Sigmoid colon (tissue), 7 donors: ENCODE results near the gene DIRAS3. TPM values are rescaled to one million over a fixed set of nuclear protein-coding genes. Genes with fewer than 3 reads are reported as not detected.
A peak's percentile ranks its signal among the peaks of the same experiment; 100 is the strongest.

ENCODE experiments used
- DNase-seq: peaks from one replicate; pipeline ENCODE4 v3.0.0-alpha.2; 2019
- H3K27ac ChIP-seq, 4 donors: fragments of 200-600 bp; sonication (generic); one replicate each; pipeline ENCODE4 v1.5.1; 2016 to 2019; ENCODE audit warnings: mild to moderate bottlenecking in 1 of 4
- H3K27me3 ChIP-seq, 3 donors: fragments of 200-600 bp; sonication (generic); one replicate each; pipeline ENCODE4 v1.5.1; 2019; ENCODE audit warnings: mild to moderate bottlenecking in 1 of 3
- H3K36me3 ChIP-seq, 4 donors: fragments of 200-600 bp; sonication (generic); one replicate each; pipeline ENCODE4 v1.5.1; 2016 to 2019
- H3K4me1 ChIP-seq, 4 donors: fragments of 200-600 bp; sonication (generic); one replicate each; pipeline ENCODE4 v1.5.1; 2017 to 2019
- H3K4me3 ChIP-seq, 4 donors: fragments of 200-600 bp; sonication (generic); one replicate each; pipeline ENCODE4 v1.5.1; 2017 to 2019; ENCODE audit warnings: mild to moderate bottlenecking in 2 of 4, moderate library complexity in 1 of 4
- H3K9me3 ChIP-seq, 4 donors: fragments of 200-600 bp in 3 of 4; sonication (generic) in 3 of 4; one replicate each; pipeline versions ENCODE4 v1.5.1 to v1.6.1; 2013 to 2019
- EP300 ChIP-seq, 4 donors: sonication (generic); formaldehyde crosslinking; IDR thresholded peaks; one replicate each; pipeline ENCODE4 v1.6.1; 2017; ENCODE audit warnings: antibody characterized with exemption in 4 of 4
- POLR2A ChIP-seq, 2 donors: fragments of 450-650 bp; IDR thresholded peaks; one replicate each; pipeline ENCODE4 v1.6.1; 2016; ENCODE audit warnings: antibody characterized with exemption in 2 of 2, mild to moderate bottlenecking in 2 of 2, moderate library complexity in 2 of 2
- POLR2AphosphoS5 ChIP-seq, 4 donors: sonication (generic); formaldehyde crosslinking; IDR thresholded peaks; one replicate each; pipeline ENCODE4 v1.6.1; 2017; ENCODE audit warnings: antibody characterized with exemption in 4 of 4
- WGBS, 2 donors: extraction: QIAGEN DNeasy Blood & Tissue Kit; methylation state at CpG; one replicate each; pipeline ENCODE4 v1.1.7; 2013; 5-methylcytosine and 5-hydroxymethylcytosine counted together
- intact Hi-C: fragments of 100-400 bp; cut with DNase I; formaldehyde crosslinking; loops from one replicate; pipeline ENCODE4 v1.15.1; 2023
- polyA plus RNA-seq, 3 donors: library from polyadenylated mRNA; stranded (reverse); fragments of 200-250 nt; gene quantifications; one replicate each; pipeline ENCODE4 v1.2.3, GENCODE V29; 2013
- total RNA-seq, 4 donors: library from RNA; depleted of rRNA; stranded (reverse); fragments of >200 nt; gene quantifications; one replicate each; pipeline ENCODE4 v1.1.0, GENCODE V29; 2016
- TF ChIP-seq, protein P1 (sequence below), 4 experiments: fragments of 450-650 bp in 3 of 4; fragments of 200-600 bp in 1 of 4; IDR thresholded peaks; one replicate each; pipeline ENCODE4 v1.5.1; 2016 to 2019; ENCODE audit warnings: antibody characterized with exemption in 4 of 4, mild to moderate bottlenecking in 3 of 4, moderate library complexity in 2 of 4
- donor health status: healthy with polysubstance abuse.
- donor health status: Bipolar disorder and iron deficiency.
- donor health status: healthy.

The DIRAS3 gene, protein sequence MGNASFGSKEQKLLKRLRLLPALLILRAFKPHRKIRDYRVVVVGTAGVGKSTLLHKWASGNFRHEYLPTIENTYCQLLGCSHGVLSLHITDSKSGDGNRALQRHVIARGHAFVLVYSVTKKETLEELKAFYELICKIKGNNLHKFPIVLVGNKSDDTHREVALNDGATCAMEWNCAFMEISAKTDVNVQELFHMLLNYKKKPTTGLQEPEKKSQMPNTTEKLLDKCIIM
- total RNA-seq (1 to 10 TPM; 1.4 to 4.6 (median 2.0) TPM), polyA plus RNA-seq (under 1 TPM in 2 of 3 donors, not detected in 1; 0.46 to 0.66 TPM)

- intact Hi-C loops, result no loop called here
- H3K27me3 ChIP-seq, result peaks cover 0 to 8% (median 0%) of the 10 kb centered on the region in 3 donors
- 50 to 56% methylated on average over 45 of the region's 45 CpGs for WGBS, 2 donors
- no peaks in the 10 kb centered on the region for H3K36me3 ChIP-seq
- H3K9me3 ChIP-seq, result no peaks in the 10 kb centered on the region
- H3K4me3 ChIP-seq, result peak within 1 kb of the TSS; percentile 10 to 44 (median 32)
- no peak for TF ChIP-seq EP300 (IDR thresholded peaks at IDR 0.05)
- TF ChIP-seq, protein P1, sequence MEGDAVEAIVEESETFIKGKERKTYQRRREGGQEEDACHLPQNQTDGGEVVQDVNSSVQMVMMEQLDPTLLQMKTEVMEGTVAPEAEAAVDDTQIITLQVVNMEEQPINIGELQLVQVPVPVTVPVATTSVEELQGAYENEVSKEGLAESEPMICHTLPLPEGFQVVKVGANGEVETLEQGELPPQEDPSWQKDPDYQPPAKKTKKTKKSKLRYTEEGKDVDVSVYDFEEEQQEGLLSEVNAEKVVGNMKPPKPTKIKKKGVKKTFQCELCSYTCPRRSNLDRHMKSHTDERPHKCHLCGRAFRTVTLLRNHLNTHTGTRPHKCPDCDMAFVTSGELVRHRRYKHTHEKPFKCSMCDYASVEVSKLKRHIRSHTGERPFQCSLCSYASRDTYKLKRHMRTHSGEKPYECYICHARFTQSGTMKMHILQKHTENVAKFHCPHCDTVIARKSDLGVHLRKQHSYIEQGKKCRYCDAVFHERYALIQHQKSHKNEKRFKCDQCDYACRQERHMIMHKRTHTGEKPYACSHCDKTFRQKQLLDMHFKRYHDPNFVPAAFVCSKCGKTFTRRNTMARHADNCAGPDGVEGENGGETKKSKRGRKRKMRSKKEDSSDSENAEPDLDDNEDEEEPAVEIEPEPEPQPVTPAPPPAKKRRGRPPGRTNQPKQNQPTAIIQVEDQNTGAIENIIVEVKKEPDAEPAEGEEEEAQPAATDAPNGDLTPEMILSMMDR (IDR thresholded peaks at IDR 0.05), result no peak
- no peak for TF ChIP-seq POLR2AphosphoS5 (IDR thresholded peaks at IDR 0.05)
- TF ChIP-seq POLR2A (IDR thresholded peaks at IDR 0.05), result no peak
- no peaks in the 10 kb centered on the region for H3K4me1 ChIP-seq
- no peak for DNase-seq
- H3K27ac ChIP-seq, result no peak within 1 kb of the TSS
Observed at GRCh38 chr1:68049941-68050878, at the start of gene DIRAS3. Gene DIRAS3 (minus strand): TSS chr1:68050627. CDS start chr1:68047297, 3,330 bp downstream.

GRCh38 chr1:68093737-68094136 lies 43.3 kb upstream of the DIRAS3 start:
- Histone ChIP-seq H3K36me3 (peaks cover 0 to 4% (median 0%) of the 10 kb centered on the region in 4 donors), H3K4me1 (no peaks in the 10 kb centered on the region), H3K27me3 (no peaks in the 10 kb centered on the region), H3K9me3 (no peaks in the 10 kb centered on the region), H3K4me3 (no peak overlapping the region), H3K27ac (no peak overlapping the region)
- no peak for DNase-seq
- TF ChIP-seq EP300 (IDR thresholded peaks at IDR 0.05), result no peak
- TF ChIP-seq POLR2AphosphoS5 (IDR thresholded peaks at IDR 0.05), result no peak
- no peak for TF ChIP-seq POLR2A (IDR thresholded peaks at IDR 0.05)
- TF ChIP-seq, protein P1 (IDR thresholded peaks at IDR 0.05), result no peak
- intact Hi-C loops, result no loop called here

GRCh38 chr1:68087184-68087583 lies 36.8 kb upstream of the DIRAS3 start:
- Histone ChIP-seq H3K4me1 (no peaks in the 10 kb centered on the region), H3K4me3 (no peak overlapping the region), H3K9me3 (no peaks in the 10 kb centered on the region), H3K36me3 (no peaks in the 10 kb centered on the region), H3K27ac (no peak overlapping the region), H3K27me3 (no peaks in the 10 kb centered on the region)
- TF ChIP-seq POLR2AphosphoS5 (IDR thresholded peaks at IDR 0.05) (no peak), POLR2A (IDR thresholded peaks at IDR 0.05) (no peak), EP300 (IDR thresholded peaks at IDR 0.05) (no peak)
- TF ChIP-seq, protein P1 (IDR thresholded peaks at IDR 0.05), result no peak
- DNase-seq, result no peak
- WGBS, 2 donors, result 73 to 78% methylated on average over 4 of the region's 4 CpGs
- intact Hi-C loops, result no loop called here

GRCh38 chr1:68085752-68086151 lies 35.3 kb upstream of the DIRAS3 start:
- intact Hi-C loops, result no loop called here

More at GRCh38 chr1:68085752-68086151, 35.3 kb upstream of the DIRAS3 start:
- no peaks in the 10 kb centered on the region for H3K9me3 ChIP-seq
- TF ChIP-seq, protein P1 (IDR thresholded peaks at IDR 0.05), result no peak
- no peak for TF ChIP-seq EP300 (IDR thresholded peaks at IDR 0.05)
- TF ChIP-seq POLR2A (IDR thresholded peaks at IDR 0.05), result no peak
- no peak for TF ChIP-seq POLR2AphosphoS5 (IDR thresholded peaks at IDR 0.05)
- H3K27ac ChIP-seq, result no peak overlapping the region
- no peaks in the 10 kb centered on the region for H3K4me1 ChIP-seq
- no peak overlapping the region for H3K4me3 ChIP-seq
- 86 to 96% methylated on average over 1 of the region's 1 CpG for WGBS, 2 donors
- DNase-seq, result no peak
- no peaks in the 10 kb centered on the region for H3K27me3 ChIP-seq
- H3K36me3 ChIP-seq, result no peaks in the 10 kb centered on the region
